Jurkat, Clone E6-1 (cell line): Measurements from ENCODE around the gene FLNB.
A peak's percentile ranks its signal among the peaks of the same experiment; 100 is the strongest.

Source experiments
- DNase-seq: peaks from one replicate; pipeline ENCODE4 v3.0.0-alpha.2; 2011; ENCODE audit warnings: low read depth, low spot score
- H3K4me3 ChIP-seq: 2 replicates; pipeline ENCODE4 v1.5.1; 2011; ENCODE audit warnings: mild to moderate bottlenecking, low read length, control low read depth, moderate library complexity

The FLNB gene

DNA sequence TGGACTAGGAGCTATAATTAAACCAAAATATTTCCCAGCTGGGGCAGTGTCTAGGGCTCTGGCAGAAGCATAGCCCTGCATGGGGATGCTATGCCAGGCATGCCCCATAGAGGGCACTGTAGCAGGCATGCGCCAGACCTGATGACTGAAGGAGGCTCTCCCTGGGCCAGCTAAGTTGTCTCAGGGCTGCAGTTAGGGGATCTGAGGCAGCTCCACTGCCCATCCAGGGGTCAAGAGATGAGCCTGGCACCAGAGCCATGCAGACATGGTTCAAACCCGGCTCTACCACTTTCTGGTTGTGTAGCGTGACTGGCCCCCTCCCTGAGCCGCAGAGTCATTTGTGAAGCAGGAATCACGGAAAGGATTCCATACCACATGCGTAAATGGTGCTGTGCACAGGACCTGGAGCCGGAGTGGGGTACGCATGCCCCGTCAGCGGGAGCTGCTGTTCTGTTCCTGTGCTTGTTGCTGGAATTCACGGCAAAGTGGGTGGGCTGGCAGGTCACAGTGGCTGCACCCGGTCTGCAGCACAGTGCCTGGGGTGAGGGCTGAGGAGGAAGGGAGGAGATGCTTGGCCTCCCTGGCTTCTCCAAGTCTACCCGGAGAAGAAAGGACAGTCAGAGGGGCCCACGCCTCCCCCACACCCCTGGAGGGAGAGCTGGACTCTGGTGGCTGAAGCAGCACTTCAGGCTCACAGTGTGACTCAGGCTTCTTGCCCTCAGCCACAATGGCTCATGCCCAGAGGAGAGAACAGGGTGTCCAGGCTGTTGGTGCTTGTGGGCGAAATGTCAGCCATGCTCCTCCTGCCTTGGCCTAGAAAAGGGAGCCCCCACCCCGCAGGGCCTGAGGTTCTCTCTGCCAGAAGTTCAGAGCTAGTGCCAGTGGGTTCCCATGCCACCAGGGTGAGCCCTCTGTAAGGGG is 159.5 kb downstream of the FLNB start:
- peak; percentile 37 for DNase-seq
- no peak overlapping the region for H3K4me3 ChIP-seq

DNA sequence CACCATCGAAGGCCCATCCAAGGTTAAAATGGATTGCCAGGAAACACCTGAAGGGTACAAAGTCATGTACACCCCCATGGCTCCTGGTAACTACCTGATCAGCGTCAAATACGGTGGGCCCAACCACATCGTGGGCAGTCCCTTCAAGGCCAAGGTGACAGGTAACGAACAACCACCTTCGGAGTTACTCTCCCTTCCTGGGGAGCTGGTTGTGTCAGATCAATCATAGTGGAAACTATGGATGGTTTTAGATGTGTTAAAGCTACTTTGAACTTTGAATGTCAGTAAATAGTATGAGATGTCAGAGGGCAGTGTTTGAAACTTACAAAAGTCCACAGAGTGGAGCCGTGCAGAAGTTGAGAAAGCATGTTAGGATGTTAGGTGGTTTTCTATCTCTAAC is 160.3 kb downstream of the FLNB start:
- H3K4me3 ChIP-seq: no peak overlapping the region
- no peak for DNase-seq

DNA sequence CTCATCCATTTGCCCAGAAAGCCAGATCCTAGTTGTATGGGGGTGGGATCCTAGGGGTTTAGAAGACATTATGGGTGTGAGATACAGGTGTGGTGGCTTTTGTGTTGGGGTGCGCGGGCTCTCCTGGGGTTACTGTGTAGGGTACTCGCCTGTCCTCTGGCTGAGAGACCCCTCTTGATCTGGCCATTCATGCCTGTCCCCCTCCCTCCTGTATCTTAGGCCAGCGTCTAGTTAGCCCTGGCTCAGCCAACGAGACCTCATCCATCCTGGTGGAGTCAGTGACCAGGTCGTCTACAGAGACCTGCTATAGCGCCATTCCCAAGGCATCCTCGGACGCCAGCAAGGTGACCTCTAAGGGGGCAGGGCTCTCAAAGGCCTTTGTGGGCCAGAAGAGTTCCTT is 161.1 kb downstream of the FLNB start:
- H3K4me3 ChIP-seq: no peak overlapping the region

DNA sequence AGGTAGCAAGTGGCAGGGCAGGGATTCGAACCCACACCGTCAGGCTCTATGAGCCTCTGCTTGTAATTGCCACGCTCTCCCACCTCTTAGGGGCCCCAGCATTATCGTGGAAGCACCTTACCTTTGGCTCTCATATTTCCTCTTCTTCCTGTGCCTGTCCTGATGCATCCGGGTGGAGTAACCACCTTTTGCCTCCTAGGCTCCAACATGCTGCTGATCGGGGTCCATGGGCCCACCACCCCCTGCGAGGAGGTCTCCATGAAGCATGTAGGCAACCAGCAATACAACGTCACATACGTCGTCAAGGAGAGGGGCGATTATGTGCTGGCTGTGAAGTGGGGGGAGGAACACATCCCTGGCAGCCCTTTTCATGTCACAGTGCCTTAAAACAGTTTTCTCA is 162.2 kb downstream of the FLNB start:
- DNase-seq: no peak
- H3K4me3 ChIP-seq: no peak overlapping the region

More for the DNA sequence above, 161.1 kb downstream of the FLNB start:
- no peak for DNase-seq

DNA sequence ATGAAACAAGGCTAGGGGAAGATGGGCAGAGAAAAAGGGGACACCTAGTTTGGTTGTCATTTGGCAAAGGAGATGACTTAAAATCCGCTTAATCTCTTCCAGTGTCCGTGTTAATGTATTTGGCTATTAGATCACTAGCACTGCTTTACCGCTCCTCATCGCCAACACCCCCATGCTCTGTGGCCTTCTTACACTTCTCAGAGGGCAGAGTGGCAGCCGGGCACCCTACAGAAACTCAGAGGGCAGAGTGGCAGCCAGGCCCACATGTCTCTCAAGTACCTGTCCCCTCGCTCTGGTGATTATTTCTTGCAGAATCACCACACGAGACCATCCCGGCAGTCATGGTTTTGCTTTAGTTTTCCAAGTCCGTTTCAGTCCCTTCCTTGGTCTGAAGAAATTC is 162.9 kb downstream of the FLNB start:
- no peak for DNase-seq
- H3K4me3 ChIP-seq: no peak overlapping the region

DNA sequence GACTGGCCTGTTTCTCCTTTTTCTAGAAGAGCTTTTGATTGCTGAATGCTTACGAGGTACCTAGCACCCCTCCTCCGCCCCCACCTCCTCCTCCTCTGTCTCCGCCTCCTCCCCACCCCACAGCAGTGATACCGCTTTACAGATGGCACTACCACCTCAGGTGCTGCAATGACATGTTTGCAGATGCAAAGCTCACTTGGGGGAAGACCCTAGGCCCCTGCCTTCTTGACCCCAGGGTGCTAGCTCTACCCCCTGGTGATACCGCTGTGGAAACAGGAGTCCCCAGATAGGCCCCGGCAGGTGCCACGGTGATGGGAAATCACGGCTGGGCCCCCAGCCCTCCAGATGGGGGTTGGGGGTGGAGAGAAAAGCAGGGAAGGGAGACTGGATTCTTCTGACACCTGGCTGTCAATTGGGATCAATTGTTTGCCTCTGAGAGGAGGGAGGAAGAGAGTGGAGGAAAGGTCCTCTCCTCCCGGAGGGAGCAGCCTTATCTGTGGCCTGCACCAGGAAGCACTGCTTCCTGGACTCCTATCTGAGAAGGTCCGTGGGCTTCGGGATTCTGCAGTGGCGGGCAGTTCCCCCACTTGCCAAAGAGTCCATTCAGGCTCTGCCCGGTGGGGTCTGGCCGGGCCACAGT is 164.9 kb downstream of the FLNB start:
- DNase-seq: no peak
- H3K4me3 ChIP-seq: no peak overlapping the region

DNA sequence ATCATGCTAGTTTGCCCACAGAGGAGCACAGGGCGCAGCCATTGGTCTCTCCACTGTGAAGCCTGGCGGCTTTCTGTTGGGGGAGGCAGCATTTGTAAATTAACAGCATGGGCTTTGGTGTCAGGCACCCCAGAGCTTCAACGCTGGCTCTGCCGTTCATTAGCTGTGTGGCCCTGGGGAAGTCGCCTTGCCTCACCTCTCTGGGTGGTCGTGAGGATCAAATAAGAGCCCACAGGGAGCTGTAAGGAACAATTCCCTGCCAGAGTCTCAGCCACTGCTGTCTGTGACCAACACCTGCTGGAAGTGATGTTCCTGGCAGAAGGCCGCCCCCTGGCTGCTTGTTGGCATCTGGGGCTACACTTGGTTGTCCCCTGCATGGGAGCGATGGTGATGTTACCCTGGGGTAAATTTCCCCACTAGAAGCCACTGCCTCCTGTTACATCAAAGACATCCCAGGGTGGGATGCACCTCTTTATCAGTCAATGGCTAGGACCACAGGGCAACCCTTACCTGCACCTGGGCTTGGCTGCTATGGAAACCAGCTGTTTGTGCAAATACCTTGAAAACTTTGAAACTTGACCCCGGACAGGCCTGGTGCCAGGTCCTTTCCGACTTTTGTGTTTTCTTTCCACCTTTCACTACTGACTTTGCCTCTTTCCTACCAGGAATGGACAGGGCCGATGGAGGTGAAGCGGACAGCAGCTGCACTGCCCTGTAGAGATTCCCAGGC is 165.6 kb downstream of the FLNB start:
- DNase-seq: peak; percentile 24
- no peak overlapping the region for H3K4me3 ChIP-seq

DNA sequence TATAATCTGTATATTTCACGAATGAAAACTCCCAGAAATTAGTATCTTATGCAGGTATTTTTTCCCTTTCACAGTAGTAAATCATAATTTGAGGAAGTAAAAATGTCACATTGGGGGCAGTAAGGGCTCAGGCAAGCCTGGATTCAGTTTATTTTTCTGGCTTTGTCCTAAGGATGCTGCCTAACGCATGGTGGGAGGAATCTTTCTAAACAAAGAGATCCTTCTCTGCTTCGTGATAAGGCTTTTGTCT is 166.9 kb downstream of the FLNB start:
- H3K4me3 ChIP-seq: no peak overlapping the region
- DNase-seq: no peak

DNA sequence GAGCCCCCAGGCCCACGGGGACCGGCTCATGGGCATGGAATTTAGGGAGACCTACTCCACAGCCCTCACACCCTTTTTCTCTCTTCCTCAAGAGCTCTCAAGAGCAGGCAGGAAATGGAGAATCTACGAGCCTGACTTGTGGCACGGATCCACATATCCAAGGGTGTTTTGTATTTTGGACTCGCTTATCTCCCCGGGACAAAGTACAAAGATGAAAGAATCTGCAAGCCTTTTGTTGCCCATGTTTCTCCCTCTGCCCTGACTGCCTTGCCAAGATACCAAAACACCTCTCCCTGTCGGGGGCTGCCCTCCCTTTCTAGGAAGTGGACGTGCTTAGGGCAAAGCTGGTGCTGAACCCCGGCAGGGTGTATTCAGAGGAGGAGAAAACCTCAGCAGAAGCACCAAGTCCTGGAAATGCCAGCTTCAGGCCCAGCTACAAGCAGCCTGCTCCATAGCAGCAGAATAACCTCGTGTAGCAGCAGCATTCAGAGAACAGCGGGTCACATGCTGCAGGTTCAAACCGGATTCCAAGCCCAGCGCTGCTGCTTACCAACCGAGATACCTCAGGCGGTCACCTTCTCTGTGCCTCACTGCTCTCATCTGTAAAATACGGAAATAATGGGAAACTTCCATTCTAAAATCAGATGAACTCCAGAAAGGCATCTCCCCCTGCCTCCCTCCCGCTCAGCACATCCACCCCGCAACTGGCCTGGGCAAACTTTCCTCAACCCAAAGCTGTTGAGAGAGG is 167.4 kb downstream of the FLNB start:
- no peak for DNase-seq
- H3K4me3 ChIP-seq: no peak overlapping the region

DNA sequence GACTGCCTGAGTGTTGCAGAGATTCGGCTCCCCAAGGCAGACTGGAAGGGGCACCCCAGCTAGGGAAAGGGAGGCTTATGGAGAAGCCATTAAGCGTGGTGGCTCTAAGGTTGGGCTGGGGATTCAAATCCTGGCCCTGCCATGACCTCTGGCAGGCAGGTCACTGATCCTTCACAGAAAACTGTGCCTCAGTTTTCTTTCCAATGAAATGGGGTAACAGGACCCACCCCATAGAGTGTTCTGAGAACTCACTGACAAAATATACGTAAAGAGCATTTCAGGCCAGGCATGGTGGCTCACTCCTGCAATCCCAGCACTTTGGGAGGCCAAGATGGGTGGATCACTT is 167.9 kb downstream of the FLNB start:
- no peak overlapping the region for H3K4me3 ChIP-seq

DNA sequence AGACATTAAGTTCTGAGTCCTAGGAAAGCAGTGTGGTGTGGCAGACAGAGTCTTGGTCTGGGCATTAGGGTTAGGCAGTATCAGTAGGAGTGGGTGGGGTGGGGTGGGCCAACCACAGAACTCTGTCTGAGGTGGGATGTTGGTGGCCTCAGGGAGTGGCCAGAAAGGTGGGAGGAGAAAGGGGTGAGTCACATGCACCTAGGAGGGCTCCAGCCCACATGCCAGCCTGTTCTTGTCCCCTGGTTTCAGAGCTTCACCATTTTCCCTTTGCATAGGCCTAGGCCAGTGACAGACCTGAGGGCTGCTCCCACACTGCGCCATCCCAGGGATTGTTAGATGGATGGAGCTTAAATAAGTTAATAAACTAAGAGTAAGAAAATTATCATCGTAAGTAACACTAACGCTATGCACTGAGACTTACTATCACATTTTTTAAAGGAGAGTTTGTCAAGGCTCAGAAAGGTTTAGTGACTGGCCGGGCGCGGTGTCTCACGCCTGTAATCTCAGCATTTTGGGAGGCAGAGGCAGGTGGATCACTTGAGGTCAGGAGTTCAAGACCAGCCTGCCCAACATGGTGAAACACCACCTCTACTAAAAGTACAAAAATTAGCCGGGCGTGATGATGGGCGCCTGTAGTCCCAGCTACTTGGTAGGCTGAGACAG is 168.7 kb downstream of the FLNB start:
- H3K4me3 ChIP-seq: no peak overlapping the region
- no peak for DNase-seq

More for the DNA sequence above, 167.9 kb downstream of the FLNB start:
- no peak for DNase-seq

DNA sequence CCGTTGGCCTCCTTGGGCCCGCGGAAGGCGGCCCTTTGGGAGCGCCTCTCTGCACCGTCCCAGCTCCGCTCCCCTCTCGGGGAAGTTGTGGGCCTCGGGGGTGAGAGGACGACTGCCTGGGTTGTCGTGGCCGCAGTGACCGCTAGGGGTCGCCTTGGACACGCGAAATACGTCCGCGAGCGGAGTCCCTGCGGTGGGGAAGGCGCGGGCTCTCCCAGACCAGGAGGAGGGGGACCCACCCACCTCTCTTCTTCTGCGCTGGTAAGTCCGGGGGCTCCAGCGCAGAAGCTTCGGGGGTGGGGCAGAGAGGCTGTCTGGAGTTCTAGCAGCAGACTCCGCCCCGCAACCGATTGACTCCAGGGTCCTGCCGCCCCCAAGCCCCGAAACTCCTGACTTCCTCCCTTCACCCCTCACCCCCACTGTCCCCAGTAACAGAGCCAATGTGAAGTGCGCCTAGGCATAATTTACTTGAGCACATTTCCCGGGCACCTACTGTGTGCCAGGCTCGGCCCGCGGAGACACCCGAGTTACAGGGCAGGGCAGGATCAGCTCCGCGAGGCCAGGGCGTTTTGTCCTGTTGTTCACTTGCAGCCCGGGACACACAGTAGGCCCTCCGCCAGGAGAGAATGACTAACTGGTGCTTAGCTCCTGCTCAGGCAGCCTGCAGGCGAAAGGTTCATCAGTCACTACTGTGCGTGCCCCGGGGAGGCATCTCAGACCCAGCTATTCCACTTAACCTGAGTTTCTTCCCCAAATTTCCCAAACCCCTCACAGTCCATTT is 169.7 kb downstream of the FLNB start:
- no peak overlapping the region; the same call in 1 of the 2 replicates for H3K4me3 ChIP-seq
- DNase-seq: peak; percentile 35

DNA sequence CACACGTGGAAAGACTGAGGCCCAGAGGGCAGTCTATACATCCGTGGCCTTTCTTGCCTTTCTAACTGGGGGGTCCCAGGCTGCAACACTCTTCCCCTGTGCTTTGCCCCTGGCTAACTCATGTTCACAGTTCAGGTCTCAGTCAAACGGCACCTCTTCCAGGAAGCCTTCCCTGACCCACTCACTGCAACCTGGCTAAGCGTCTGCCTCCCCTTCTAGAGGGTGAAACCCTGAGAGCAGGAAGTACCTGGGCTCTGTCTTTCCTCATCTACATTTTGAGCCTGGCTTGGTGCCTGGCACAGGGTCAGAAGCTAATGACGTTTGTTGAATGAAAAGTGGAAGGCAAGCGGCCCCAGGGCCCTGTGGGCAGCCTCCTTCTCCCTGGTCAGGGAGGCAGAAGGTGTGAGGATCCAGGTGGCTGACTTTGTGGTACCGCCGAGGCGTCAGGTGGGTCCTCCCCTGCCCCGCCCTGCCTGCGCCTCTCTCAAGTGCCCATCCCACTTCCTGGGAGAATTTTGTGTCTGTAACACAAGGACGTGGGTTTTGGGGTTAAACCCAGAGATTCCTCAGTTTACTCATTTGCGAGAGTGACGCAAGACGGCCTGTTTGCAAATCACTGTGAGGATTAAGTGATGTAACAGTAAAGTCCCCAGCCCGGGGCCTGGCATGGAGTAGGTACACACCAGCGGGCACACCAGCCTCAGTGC is 170.5 kb downstream of the FLNB start:
- no peak overlapping the region for H3K4me3 ChIP-seq
- no peak for DNase-seq

DNA sequence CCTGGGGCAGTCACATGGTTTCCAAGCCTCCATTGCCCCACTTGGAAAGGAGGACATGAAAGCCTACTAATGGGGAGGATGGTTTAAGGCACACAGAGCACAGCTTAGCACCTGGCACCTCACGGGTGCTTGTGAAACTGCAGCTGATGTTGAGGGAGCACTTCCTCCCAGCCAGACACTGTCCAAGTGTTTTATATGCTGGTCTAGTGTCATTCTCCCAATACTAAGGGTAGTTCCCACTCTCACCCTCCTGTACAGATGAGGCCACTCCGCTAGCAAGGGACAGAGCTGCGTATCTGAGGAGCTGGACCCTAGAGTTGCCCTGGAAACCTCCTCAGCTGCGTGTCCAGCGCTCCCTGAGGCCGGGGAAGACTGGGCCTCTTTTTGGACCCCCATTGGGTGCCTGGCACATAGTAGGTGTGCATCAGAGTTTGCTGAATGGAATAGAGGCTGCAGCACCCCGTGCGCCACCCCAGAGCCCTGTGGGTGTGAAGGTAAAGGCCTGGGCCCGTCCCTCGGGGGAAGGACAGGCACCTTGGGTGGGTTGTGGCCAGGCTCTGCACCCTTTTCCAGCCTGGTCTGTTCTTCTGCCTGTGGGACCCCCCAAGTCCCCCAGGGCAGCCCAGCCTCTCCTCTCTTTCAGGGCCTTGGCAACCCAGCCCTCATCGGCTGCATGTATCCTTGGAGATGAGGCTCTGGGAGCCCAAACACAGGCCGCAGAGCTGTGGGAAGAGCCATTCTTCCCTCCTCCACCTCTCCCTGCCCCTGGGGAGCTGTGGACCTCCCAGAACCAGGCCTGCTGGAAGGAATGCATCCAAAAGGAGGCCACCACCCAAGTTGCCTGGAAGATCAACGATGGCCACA is 171.2 kb downstream of the FLNB start:
- H3K4me3 ChIP-seq: no peak overlapping the region
- DNase-seq: no peak

DNA sequence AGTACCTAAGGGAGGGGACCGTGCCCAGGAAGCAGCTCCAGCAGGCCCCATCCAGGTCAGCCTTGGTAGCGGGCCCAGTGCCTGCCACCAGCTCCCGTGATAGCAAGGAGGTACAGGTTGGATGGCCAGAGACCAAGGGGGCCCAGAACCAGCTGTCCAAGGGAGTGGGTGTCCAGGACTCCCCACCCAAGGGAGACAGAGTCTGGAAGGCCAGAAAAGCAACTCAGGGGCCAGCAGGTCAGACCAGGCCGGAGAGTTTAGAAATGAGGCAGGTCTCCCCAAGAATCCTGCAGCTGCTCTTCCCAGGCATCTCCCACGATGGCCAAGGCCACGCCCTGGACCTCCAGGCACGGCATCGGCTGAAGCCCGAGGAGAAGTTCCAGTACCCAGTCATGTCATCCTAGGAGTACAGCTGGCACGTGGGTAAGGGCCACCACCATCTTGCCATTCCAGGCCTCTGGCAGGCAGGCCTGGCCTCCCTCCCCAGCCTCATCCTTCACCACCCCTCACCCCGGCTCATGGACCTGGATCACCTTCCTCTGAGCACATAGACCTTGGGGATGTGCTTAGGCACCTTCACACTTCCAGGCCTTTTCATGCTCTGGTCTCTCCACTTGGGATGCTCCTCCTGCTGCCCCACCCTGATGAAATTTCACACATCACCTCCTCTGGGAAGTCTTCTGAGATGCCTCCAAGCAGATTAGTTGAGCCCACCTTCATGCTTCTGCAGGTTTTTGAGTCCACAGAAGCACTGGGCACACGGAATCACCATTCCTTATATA is 172.1 kb downstream of the FLNB start:
- no peak overlapping the region for H3K4me3 ChIP-seq
- no peak for DNase-seq

DNA sequence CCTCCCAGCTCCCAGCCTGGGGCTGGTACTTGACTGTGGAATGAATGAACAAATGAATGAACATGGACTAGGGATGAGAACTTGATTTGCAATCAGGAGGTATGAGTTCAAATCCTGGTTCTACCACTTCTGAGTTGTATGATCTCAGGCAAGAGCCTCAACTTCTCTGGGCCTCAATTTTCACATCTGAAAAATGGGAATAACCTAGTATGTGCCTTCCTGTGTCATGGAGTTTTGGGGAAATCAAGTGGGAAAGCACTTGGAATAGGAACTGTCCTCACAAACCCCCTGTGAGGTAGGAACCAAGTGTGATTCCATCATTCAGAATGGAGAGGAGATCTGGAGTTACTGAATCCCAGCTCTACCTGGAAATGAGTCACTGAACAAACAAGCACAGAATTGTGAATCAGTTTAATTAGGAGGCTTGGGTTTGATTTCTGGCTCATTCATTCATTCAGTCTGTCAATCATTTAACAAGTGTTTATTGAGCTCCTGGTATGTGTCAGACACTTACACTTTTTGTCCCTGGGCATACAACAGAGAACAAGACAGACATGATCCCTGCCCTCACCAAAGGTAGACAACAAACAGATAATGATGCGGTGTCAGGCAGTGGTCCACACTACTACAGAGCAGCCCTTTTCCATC is 172.8 kb downstream of the FLNB start:
- no peak for DNase-seq
- H3K4me3 ChIP-seq: no peak overlapping the region
